Measurements from ENCODE around the gene ZNF189. TPM values are rescaled to one million over a fixed set of nuclear protein-coding genes. Genes with fewer than 3 reads are reported as not detected.

Gene ZNF189
- polyA plus RNA-seq, 6 donors from 2014 or later = 1.3 to 5.0 (median 3.8) TPM

DNA sequence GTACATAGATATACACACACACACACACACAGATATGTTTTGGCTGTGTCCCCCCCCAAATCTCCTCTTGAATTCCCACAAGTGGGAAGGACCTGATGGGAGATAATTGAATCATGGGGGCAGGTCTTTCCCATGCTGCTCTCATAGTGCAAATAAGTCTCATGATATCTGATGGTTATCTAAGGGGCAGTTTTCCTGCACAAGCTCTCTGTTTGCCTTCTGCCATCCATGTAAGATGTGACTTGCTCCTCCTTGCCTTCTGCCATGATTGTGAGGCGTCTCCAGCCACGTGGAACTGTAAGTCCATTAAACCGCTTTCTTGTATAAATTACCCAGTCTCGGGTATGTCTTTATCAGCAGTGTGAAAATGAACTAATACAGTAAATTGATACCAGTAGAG is 52.8 kb downstream of the ZNF189 start:
- Mint-ChIP-seq H3K27ac (no peak overlapping the region), H3K4me3 (no peak overlapping the region), H3K27me3 (peaks cover 46 to 63% (median 48%) of the 10 kb centered on the region in 3 donors), H3K36me3 (peaks cover 7 to 8% of the 10 kb centered on the region in 2 donors), H3K9me3 (peaks cover 10 to 32% (median 15%) of the 10 kb centered on the region in 7 donors), H3K4me1 (peaks cover 11 to 14% (median 14%) of the 10 kb centered on the region in 3 donors)
- no peak for ATAC-seq (ENCODE audit: low read depth in 2 of 2)
- no peak for DNase-seq

DNA sequence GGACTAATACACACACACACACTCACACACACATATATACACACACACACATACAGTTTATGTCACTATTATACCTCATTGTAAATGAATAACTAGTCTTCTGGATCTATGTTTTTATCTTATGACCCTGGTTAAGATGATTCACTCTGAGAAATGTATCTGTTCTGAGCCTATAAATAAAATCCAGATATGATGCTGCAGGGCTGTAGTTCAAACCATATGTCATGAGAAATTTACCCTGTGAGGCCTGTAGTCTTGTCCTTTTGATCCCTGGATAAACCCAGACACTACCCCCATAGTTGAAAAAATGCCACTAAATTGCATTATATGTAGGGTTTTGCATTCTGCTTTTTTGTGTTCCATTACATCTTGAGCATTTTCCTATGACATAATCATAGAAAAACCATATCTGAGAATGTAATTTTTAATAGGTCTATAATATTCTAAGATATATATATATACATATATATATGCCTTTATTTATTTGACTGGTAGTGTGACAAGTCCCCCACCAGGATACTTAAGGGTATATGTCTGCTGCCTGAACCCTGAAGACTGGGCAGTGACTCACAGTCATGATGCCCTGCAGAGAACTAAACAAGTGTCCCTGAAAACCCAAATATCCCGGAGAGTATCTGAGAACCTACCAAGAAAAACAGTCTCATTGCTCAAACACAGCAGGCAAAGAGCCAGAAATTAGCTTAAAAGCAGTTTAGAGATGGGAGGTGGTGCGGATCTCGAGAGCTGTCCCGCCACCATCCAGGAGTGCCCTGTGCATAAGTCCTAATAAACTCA is 55.3 kb downstream of the ZNF189 start:
- Mint-ChIP-seq H3K27me3 (peaks cover 38 to 55% (median 47%) of the 10 kb centered on the region in 3 donors), H3K36me3 (peaks cover 7 to 8% of the 10 kb centered on the region in 2 donors), H3K9me3 (peaks cover 10 to 32% (median 15%) of the 10 kb centered on the region in 7 donors), H3K4me3 (peak overlapping the region in 1 of 8 donors; percentile 32), H3K27ac (no peak overlapping the region), H3K4me1 (peaks cover 5 to 8% (median 7%) of the 10 kb centered on the region in 3 donors)
- DNase-seq (no peak), ATAC-seq (ENCODE audit: low read depth in 2 of 2) (no peak)

DNA sequence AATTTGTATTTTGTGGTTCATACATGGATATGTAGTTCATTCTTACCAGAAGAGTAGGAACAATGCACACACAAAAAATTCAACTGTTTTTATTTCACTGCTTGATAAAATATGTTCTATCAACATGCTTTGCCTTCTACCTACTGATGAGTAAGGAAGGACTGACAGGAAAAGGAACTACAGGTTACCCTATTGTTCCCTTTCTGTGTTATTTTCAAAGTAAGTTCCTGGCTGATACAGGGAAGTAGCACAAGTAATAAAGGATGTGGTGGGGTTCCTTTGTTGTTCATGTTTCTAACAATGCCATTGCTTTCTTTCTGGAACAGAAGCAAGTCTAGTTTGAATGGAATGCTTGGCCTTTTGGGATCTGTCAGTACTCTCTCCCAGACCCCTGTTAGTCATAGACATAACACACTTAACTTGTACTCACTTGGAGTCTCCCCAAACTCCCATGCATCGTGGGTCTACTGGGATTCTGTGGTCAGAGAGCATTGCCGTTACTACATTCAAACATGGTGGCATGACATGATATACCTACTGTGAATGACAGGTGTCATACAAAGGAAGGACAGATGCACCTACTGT is 57.1 kb downstream of the ZNF189 start:
- peaks cover 10 to 30% (median 15%) of the 10 kb centered on the region in 7 donors for H3K9me3 Mint-ChIP-seq
- no peak overlapping the region for H3K27ac Mint-ChIP-seq
- peaks cover 35 to 55% (median 41%) of the 10 kb centered on the region in 3 donors for H3K27me3 Mint-ChIP-seq
- no peaks in the 10 kb centered on the region for H3K4me1 Mint-ChIP-seq
- DNase-seq (no peak), ATAC-seq (ENCODE audit: low read depth in 2 of 2) (no peak)
- H3K4me3 Mint-ChIP-seq = no peak overlapping the region
- H3K36me3 Mint-ChIP-seq = peaks cover 7 to 8% of the 10 kb centered on the region in 2 donors

DNA sequence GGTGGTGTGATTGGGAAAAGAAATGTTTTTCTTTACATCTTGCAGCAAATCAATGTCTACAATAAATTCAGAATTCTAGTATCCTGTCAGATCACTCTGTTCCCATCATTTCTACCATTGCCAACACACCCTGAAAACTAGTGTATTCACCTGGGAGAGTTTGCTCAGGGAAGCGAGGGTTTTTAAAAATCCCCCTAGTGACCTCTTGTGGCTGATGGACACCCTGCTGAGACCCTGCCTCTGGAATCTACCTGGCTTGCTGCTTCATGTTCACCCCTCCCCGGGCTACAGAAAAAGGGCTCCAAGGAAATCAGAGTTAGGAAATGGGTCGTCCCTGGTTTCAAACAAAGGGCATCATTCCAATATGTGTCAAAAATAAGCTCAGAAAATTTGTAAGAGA is 58.4 kb downstream of the ZNF189 start:
- Mint-ChIP-seq H3K4me1 (no peaks in the 10 kb centered on the region), H3K9me3 (peaks cover 4 to 18% (median 10%) of the 10 kb centered on the region in 7 donors), H3K36me3 (peaks cover 0 to 5% of the 10 kb centered on the region in 2 donors), H3K4me3 (no peak overlapping the region), H3K27ac (no peak overlapping the region), H3K27me3 (peaks cover 37 to 48% (median 37%) of the 10 kb centered on the region in 3 donors)
- no peak for ATAC-seq (ENCODE audit: low read depth in 2 of 2)
- no peak for DNase-seq

DNA sequence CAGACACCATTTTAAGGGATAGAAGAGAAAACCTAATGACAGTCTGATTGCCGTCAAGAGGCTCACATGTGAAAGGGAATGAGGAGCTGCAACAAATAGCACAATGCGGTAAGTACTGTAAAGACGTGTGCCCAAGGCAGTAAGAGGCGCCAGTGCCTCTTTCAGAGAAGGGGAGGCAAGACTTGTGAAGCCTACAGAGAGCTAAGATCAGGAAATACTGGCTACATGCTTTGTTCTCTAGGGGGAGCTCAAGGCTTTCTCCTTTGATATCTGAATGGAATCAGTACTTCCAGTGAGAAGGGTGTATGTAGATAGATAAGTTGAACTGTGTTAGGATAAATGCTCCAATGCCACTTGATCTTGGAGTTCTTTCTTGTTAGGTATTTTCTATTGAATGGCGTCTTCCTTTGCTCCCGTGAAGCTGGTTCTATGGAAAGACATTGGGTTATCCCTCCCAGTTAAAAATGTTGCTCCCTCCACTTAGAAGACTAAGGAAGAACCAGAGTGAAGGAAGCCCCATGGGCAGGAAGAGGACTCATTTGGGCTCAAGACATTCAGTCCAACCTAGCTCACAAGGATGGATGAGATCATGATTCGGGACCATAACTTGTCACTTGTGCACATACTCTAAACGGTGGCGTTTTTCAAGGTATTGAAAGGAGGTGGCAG is 60.4 kb downstream of the ZNF189 start:
- H3K27ac Mint-ChIP-seq = no peak overlapping the region
- peak; percentile 59 to 70 for ATAC-seq (ENCODE audit: low read depth in 2 of 2)
- peaks cover 32 to 36% (median 34%) of the 10 kb centered on the region in 3 donors for H3K27me3 Mint-ChIP-seq
- peaks cover 0 to 2% (median 0%) of the 10 kb centered on the region in 7 donors for H3K9me3 Mint-ChIP-seq
- no peak overlapping the region for H3K4me3 Mint-ChIP-seq
- peak; percentile 21 for DNase-seq
- no peaks in the 10 kb centered on the region for H3K36me3 Mint-ChIP-seq
- H3K4me1 Mint-ChIP-seq = no peaks in the 10 kb centered on the region

Other genes with a start within 250 kb of the ZNF189 start
- under 1 TPM in 1 of 6 donors, not detected in 5; 0.12 TPM for gene BAAT, start 13.8 kb upstream of the ZNF189 start, polyA plus RNA-seq (ENCODE audit: low read depth in 6 of 6)
- 10 to 100 TPM in 5 of 6 donors, 1 to 10 TPM in 1; 9.2 to 15.0 (median 12.5) TPM for gene MRPL50, start 233 bp upstream of the ZNF189 start, polyA plus RNA-seq (ENCODE audit: low read depth in 6 of 6)
- under 1 TPM in 2 of 6 donors, not detected in 4; 0.18 to 0.22 TPM for gene ALDOB, start 36.9 kb downstream of the ZNF189 start, polyA plus RNA-seq (ENCODE audit: low read depth in 6 of 6)
- 10 to 100 TPM; 15.3 to 45.0 (median 41.1) TPM for gene RNF20, start 135.0 kb downstream of the ZNF189 start, polyA plus RNA-seq (ENCODE audit: low read depth in 6 of 6)
- not detected for gene PPP3R2, start 196.1 kb downstream of the ZNF189 start, polyA plus RNA-seq (ENCODE audit: low read depth in 6 of 6)

Measured in naive B cell (primary cell).